ENCODE measurements around the gene NDUFA11.
"Not testable (repeated sequence)": the region's sequence is repeated elsewhere in the genome, so short reads cannot be mapped to it uniquely, and the experiment has no call there.

NDUFA11 gene

GRCh38 chr19:5855151-5855550 lies 48.4 kb downstream of the NDUFA11 start:
- DNase-seq, result not testable (repeated sequence)

- not testable (repeated sequence) for DNase-seq
Measured at GRCh38 chr19:5854121-5854520, 49.5 kb downstream of the NDUFA11 start.

- no peak for DNase-seq
Measured at GRCh38 chr19:5851302-5851701, 52.3 kb downstream of the NDUFA11 start, which contains the start of gene FUT3. FUT3 (minus strand) TSS chr19:5851449.

- no peak for DNase-seq
Measured at GRCh38 chr19:5850743-5851293, 52.8 kb downstream of the NDUFA11 start.

- DNase-seq, result no peak
Measured at GRCh38 chr19:5850189-5850588, 53.4 kb downstream of the NDUFA11 start.

GRCh38 chr19:5848621-5849020 lies 55.0 kb downstream of the NDUFA11 start:
- not testable (repeated sequence) for DNase-seq

- DNase-seq, result not testable (repeated sequence)
Measured at GRCh38 chr19:5847846-5848245, 55.7 kb downstream of the NDUFA11 start.
